ENCODE results near the gene TDRD9.

The TDRD9 gene

GRCh38 chr14:104080376-104081260 lies 152.4 kb downstream of the TDRD9 start:
- no peak for DNase-seq (ENCODE audit: extremely low read depth, insufficient read length)
- H3K4me3 ChIP-seq (replicated peaks; ENCODE audit: low read depth, low read length) = no peak overlapping the region
- no peaks in the 10 kb centered on the region for H3K36me3 ChIP-seq (ENCODE audit: control insufficient read depth, insufficient read depth, low read length)
- TF ChIP-seq CTCF (IDR thresholded peaks at IDR 0.05; ENCODE audit: insufficient read depth, low read length, poor library complexity, severe bottlenecking) = no peak
- H3K27me3 ChIP-seq (replicated peaks; ENCODE audit: control insufficient read depth, insufficient read depth, low read length) = no peaks in the 10 kb centered on the region

- Histone ChIP-seq H3K4me3 (replicated peaks; ENCODE audit: low read depth, low read length) (no peak overlapping the region), H3K36me3 (ENCODE audit: control insufficient read depth, insufficient read depth, low read length) (no peaks in the 10 kb centered on the region)
Observed at GRCh38 chr14:104081261-104081835, 153.1 kb downstream of the TDRD9 start.

DNA sequence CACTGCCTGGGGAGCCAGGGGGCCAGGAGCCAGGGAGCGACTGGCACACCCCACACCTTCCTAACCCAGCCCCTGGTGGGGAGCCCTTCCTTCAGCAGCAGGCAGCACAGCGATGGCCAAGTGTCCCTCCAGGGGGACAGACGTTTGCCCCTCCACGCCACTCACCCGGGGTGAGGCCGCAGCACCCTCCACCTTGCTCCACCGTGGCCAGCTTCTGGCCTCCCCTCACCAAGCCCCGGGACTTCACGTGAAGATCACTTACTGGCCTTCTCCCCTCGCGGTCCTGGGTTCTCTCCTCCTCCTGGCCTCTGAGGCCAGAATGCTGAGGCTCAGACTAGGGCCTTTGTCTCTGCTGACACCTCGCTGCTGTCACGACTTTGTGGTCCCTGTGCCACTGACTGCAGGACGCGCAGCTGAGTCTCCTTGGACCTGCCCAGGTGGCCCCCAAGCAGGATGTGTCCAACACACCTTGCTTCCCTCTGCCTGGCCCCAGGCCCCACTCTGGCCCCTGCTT lies 153.8 kb downstream of the TDRD9 start:
- Histone ChIP-seq H3K36me3 (ENCODE audit: control insufficient read depth, insufficient read depth, low read length) (no peaks in the 10 kb centered on the region), H3K4me3 (replicated peaks; ENCODE audit: low read depth, low read length) (no peak overlapping the region), H3K27me3 (replicated peaks; ENCODE audit: control insufficient read depth, insufficient read depth, low read length) (no peaks in the 10 kb centered on the region)
- DNase-seq (ENCODE audit: extremely low read depth, insufficient read length) = no peak
- no peak for TF ChIP-seq CTCF (IDR thresholded peaks at IDR 0.05; ENCODE audit: insufficient read depth, low read length, poor library complexity, severe bottlenecking)

More at GRCh38 chr14:104081261-104081835, 153.1 kb downstream of the TDRD9 start:
- DNase-seq (ENCODE audit: extremely low read depth, insufficient read length) = no peak
- no peak for TF ChIP-seq CTCF (IDR thresholded peaks at IDR 0.05; ENCODE audit: insufficient read depth, low read length, poor library complexity, severe bottlenecking)
- no peaks in the 10 kb centered on the region for H3K27me3 ChIP-seq (replicated peaks; ENCODE audit: control insufficient read depth, insufficient read depth, low read length)

GRCh38 chr14:104082807-104083206 lies 154.6 kb downstream of the TDRD9 start:
- no peak for TF ChIP-seq CTCF (IDR thresholded peaks at IDR 0.05; ENCODE audit: insufficient read depth, low read length, poor library complexity, severe bottlenecking)
- Histone ChIP-seq H3K36me3 (ENCODE audit: control insufficient read depth, insufficient read depth, low read length) (no peaks in the 10 kb centered on the region), H3K27me3 (replicated peaks; ENCODE audit: control insufficient read depth, insufficient read depth, low read length) (no peaks in the 10 kb centered on the region), H3K4me3 (replicated peaks; ENCODE audit: low read depth, low read length) (no peak overlapping the region)
- no peak for DNase-seq (ENCODE audit: extremely low read depth, insufficient read length)

GRCh38 chr14:104084251-104085002 lies 156.2 kb downstream of the TDRD9 start:
- Histone ChIP-seq H3K27me3 (replicated peaks; ENCODE audit: control insufficient read depth, insufficient read depth, low read length) (no peaks in the 10 kb centered on the region), H3K4me3 (replicated peaks; ENCODE audit: low read depth, low read length) (no peak overlapping the region), H3K36me3 (ENCODE audit: control insufficient read depth, insufficient read depth, low read length) (no peaks in the 10 kb centered on the region)
- no peak for DNase-seq (ENCODE audit: extremely low read depth, insufficient read length)
- no peak for TF ChIP-seq CTCF (IDR thresholded peaks at IDR 0.05; ENCODE audit: insufficient read depth, low read length, poor library complexity, severe bottlenecking)

Data from GM06990 (cell line).